T-helper 1 cell treated with Interleukin-12 subunit alpha and Interleukin-12 subunit beta and Interleukin-4 antibody, amounts not matched to agents 30 ng/mL and 1 ng/mL, for 36 hours (primary cell): Measurements from ENCODE around the gene RALGAPA1. TPM values are rescaled to one million over a fixed set of nuclear protein-coding genes. Genes with fewer than 3 reads are reported as not detected.
"Not testable (repeated sequence)": the region's sequence is repeated elsewhere in the genome, so short reads cannot be mapped to it uniquely, and the experiment has no call there.

Source experiments
- intact Hi-C: fragments of 100-400 bp; cut with micrococcal nuclease; formaldehyde crosslinking; loops from one replicate; pipeline ENCODE4 v1.15.1; 2024
- total RNA-seq: library from RNA; stranded (reverse); gene quantifications from 2 replicates; pipeline ENCODE4 v1.2.3, GENCODE V29; 2022

RALGAPA1 gene
- total RNA-seq, 1 donor from 2014 or later = 57.2 TPM

GRCh38 chr14:35766700-35767082, 42.4 kb downstream of the RALGAPA1 start:
- intact Hi-C loops = no loop called here

DNA sequence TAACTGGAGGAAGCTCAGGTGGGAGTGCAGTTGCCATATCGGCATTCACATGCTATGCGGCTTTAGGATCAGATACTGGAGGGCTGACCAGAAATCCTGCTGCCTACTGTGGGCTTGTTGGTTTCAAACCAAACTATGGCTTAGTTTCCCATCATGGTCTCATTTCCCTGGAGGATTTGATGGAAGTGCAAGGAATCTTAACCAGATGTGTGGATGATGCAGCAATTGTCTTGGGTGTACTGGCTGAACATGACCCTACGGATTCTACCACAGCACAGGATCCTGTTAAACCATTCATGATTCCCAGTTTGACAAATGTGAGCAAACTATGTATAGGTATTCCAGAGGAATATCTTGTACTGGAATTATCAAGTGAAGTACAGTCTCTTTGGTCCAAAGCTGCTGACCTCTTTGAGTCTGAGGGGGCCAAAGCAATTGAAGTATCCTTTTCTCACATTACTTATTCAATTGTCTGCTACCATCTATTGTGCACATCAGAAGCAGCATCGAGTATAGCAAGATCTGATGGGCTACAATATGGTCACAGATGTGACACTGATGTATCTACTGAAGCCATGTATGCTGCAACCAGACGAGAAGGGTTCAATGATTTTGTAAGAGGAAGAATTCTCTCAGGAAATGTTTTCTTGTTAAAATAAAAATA, 42.9 kb downstream of the RALGAPA1 start:
- intact Hi-C loops = no loop called here

- intact Hi-C loops = no loop called here
Measured at GRCh38 chr14:35761922-35762321, 47.2 kb downstream of the RALGAPA1 start.

DNA sequence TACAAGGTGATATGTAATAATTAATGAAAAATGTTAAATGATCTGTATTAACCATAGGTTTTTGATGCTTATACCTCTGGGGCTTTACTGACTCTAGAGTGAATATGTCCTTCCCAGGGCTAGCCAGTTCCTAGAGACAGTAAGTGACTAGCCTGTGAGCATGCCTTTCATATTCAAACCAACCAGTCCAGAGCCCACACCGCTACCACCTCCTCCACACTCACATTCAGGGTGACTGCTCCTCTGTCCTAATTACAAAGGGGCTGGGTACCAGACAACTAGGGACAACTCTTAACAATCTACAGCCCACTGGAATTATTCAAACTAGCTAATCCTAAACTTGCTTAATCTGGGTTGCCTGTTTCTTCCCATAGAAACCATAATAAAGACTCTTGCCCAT, 49.0 kb downstream of the RALGAPA1 start:
- intact Hi-C loops = no loop called here

DNA sequence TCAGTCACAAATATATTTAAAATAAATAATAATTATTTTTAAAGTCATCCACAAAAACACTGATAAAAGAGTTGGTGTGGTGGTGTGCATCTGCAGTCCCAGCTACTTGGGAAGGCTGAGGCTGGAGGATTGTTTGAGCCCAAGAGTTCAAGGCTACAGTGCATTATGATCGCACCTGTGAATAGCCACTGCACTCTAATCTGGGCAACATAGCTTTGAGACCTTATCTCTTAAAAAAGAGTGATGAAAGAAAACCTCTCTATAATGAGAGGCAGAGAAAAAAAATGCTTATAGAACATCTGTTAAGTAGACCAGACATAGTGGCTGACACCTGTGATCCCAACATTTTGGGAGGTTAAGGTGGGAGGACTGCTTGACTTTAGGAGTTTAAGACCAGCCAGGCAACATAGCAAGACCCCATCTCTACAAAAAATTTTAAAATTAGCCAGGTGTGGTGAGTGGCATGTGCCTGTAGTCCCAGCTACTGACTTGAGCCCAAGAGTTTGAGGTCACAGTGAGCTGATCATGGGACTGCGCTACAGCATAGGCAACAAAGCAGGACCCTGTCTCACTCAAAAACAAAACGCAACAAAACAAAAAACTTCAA, 50.5 kb downstream of the RALGAPA1 start:
- intact Hi-C loops = no loop called here

- intact Hi-C loops = no loop called here
Measured at GRCh38 chr14:35754671-35755070, 54.4 kb downstream of the RALGAPA1 start.

GRCh38 chr14:35752380-35752779, 56.7 kb downstream of the RALGAPA1 start:
- intact Hi-C loops = no loop called here

DNA sequence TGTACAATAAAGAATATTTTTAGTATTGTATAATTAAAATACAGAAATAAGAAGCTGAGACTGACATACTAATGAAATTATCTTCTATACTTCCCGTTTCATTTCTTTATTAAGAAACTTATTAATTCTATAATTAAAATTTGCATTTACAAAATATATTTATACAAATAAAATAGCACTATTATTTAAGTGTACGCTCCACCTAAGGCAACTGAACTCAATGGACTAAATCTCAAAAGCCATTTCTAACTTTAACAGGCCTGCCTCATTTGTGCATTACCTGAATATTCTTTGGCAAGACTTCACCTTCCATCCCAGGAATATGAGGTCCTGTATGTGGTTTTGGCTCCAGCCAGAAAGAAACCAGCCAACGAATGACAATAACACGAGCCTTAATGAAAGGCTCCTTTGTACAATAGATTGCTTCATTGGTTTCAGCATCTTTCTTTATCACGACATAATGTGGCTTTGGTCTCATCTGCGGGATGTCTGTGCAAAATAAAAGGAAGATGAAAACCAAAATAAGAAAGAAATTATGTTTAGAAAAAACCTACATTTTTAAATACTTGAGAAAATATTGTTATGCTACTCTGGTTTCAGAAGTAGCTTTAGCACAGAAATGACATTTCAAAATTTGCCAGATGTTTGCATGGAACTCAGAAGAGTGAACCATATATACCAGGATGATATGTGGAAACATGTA, 58.7 kb downstream of the RALGAPA1 start:
- intact Hi-C loops = no loop called here

DNA sequence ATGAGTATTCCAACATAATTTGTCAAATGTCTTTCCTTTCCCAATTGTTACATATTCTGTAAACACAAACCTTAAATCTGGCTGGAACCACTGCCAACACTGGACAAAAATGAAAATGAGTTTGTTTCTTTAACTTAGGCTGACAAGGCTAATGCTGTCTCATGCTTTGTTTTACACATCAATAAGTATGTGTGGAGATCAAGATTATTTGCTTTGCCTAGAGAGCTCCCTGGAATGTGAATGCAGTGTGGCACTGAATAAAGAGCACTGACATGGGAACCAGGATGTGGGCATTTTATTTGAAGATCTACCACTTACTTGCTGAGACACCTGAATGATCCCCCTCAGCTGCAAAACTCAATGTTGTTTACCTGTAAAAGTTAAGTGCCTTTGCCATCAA, 61.7 kb downstream of the RALGAPA1 start:
- intact Hi-C loops = no loop called here

GRCh38 chr14:35742442-35742841, 66.7 kb downstream of the RALGAPA1 start:
- intact Hi-C loops = loop anchor here (5.0 kb wide), 1 partner anchor 65 kb away; the partner anchor contains the start of gene RALGAPA1

- intact Hi-C loops = loop anchor here (5.0 kb wide), 1 partner anchor 65 kb away; the partner anchor contains the start of gene RALGAPA1
Measured at GRCh38 chr14:35742032-35742371, 67.1 kb downstream of the RALGAPA1 start.

DNA sequence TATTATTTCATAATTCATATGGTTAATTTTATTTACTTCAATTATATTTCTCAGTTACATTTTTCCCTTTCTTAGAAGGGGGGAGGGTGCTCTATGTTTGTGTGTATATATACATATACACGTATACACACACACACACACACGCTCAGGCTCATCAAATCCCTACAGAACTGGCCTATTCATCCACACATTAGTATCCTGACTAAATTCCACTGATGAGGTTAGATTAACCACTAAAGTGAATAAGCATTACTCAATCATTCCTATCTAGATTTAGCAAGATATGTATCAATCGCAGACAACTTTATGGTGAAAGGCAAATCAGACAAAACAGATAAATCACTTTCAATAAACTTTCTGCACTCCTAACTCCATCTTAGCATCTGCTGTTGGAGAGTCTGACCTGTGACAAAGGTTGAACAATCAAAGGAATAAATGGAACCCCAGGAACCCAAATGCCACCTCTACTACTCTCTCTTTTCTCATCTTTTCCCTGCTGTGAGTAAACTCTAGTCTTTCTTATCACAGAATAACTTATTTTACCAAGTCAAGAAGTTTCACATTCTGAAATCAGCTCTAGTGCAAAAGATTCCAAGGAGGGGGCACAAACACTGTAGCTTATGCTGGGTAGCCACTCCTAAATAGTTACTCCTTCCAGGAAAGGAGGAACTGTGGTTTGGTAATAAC, 67.6 kb downstream of the RALGAPA1 start:
- intact Hi-C loops = loop anchor here (5.0 kb wide), 1 partner anchor 66 kb away; the partner anchor contains the start of gene RALGAPA1

DNA sequence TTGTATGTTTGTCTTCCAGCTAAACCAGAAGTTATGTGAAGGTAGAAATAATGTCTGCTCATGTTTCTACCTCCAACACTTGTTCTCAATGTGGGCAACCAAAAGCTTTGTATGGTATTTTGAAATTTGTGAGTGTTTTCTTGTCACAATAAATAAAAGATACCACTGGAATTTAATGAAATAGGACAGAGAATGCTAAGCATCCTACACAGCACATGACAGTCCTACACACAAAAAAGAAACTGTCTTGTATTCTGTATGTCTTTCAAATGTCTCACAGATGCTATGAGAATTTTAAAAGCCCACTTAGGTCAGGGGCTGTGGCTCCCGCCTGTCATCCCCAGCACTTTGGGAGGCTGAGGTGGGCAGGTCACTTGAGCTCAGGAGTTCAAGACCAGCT, 68.9 kb downstream of the RALGAPA1 start:
- intact Hi-C loops = loop anchor here (5.0 kb wide), 1 partner anchor 67 kb away; the partner anchor contains the start of gene RALGAPA1

- intact Hi-C loops = not testable (repeated sequence)
Measured at GRCh38 chr14:35735163-35735562, 73.9 kb downstream of the RALGAPA1 start.

DNA sequence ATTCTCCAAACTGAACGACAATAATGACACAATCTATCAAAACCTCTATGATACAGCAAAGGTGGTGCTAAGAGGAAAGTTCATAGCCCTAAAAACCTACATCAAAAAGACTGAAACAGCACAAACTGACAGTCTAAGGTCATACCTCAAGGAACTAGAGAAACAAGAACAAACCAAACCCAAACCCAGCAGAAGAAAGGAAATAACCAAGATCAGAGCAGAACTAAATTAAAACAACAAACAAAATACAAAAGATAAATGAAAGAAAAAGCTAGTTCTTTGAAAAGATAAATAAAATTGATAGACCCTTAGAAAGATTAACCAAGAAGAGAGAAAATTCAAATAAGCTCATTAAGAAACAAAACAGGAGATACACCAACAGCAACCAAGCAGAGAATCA, 75.6 kb downstream of the RALGAPA1 start:
- intact Hi-C loops = not testable (repeated sequence)

GRCh38 chr14:35730871-35731270, 78.2 kb downstream of the RALGAPA1 start:
- intact Hi-C loops = no loop called here

- intact Hi-C loops = no loop called here
Measured at GRCh38 chr14:35727764-35728163, 81.3 kb downstream of the RALGAPA1 start.

DNA sequence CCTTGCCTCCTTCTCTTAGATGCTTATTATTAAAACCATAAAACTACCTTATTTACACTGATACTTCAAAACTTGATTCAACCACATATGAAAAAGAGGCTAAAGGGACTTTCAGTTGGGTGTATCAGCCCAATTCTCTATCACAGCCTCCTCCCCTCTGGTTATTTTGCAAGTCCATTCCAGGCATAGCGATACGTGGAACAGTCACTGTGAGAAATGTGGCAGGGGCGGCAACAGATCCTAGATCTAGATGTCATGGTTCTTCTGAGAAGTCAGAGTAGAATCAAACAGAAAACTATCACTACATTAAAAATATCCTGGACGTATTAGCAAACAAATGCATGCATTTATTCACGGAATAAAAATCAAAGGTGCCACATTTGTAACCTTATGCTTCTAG, 83.2 kb downstream of the RALGAPA1 start:
- intact Hi-C loops = no loop called here

DNA sequence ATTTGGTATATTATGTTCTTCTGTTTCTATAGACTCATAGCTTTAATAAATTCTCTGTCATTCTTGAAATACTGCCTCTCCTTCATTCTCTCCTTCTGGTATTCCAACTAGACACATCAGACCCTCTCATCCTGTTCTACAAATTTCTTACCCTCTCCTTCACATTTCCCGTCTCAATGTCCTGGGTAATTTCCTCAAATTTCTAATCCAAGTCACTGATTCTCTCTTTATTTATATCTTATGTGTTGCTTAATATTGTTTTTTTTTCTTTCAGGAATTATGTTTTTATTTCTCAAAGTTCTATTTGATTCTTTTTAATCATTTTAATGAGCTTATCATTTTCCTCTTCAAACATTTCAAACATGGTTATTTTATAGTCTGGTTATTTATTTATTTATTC, 94.0 kb downstream of the RALGAPA1 start:
- intact Hi-C loops = no loop called here

DNA sequence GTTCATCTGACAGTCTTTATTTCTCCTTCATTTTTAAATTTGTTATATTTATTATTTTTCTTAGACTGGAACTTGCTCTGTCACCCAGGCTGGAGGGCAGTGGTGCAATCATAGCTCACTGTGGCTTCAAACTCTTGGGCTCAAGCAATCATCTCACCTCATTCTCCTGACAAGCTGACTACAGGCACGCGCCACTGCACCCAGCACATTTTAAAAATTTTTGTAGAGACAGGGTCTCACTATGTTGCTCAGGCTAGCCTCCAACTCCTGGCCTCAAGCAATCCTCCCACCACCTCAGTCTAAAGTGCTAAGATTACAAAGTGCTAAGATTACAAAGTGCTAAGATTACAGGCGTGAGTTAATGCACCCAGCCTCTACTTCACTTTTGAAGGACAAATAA, 96.6 kb downstream of the RALGAPA1 start:
- intact Hi-C loops = no loop called here

DNA sequence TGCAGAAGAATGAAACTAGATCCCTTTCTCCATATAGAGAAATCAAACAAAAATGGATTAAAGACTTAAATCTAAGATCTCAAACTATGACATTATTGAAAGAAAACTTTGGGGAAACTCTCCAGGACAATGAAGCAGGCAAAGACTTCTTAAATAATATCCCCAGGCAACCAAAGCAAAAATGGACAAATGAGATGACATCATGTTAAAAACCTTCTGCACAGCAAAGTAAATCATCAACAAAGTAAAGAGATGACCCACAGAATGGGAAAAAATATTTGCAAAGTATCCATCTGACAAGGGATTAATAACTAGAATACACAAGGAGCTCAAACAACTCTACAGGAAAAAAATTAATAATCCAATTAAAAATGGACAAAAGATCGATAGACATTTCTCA, 101.0 kb downstream of the RALGAPA1 start:
- intact Hi-C loops = no loop called here

- intact Hi-C loops = no loop called here
Measured at GRCh38 chr14:35705636-35706035, 103.5 kb downstream of the RALGAPA1 start.
